Embryonic facial prominence (tissue), 1 donor: ENCODE results near the gene BASP1.
"Not testable (repeated sequence)": the region's sequence is repeated elsewhere in the genome, so short reads cannot be mapped to it uniquely, and the experiment has no call there.

ENCODE experiments used
- DNase-seq: peaks from one replicate; pipeline ENCODE4 v3.0.0-alpha.2; 2016; ENCODE audit errors: extremely low spot score

Gene BASP1

DNA sequence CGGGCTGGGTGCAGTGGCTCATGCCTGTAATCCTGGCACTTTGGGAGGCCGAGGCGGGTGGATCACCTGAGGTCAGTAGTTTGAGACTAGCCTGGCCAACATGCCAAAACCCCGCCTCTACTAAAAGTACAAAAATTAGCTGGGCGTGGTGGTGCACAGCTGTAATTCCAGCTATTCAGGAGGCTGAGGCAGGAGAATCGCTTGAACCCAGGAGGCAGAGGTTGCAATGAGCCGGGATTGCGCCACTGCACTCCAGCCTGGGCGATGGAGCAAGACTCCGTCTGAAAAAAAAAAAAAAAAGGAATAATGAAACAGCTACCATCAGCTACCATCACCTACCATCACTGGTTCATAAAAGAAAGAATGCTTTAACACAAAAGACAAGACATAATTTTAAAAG is 25.9 kb upstream of the BASP1 start:
- DNase-seq, result not testable (repeated sequence)

DNA sequence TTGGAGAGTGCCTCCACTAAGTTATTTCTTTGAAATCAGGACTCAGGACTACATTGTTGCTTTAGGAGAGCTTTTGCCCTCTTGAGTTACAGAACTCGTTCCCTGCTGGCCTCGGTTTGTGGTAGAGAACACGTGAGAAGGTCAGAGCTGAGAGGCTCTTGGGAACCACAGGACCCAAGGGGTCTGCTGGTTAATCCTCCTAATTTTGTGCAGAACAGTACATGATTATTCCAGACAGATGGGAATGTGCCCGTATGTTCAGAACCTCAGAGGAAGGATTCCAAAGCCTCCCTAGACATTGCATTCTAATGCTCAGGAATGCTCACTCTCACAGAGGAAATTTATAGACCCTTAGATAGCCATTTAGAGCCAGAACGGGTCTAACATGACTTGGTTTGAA is 25.2 kb upstream of the BASP1 start:
- DNase-seq, result no peak

DNA sequence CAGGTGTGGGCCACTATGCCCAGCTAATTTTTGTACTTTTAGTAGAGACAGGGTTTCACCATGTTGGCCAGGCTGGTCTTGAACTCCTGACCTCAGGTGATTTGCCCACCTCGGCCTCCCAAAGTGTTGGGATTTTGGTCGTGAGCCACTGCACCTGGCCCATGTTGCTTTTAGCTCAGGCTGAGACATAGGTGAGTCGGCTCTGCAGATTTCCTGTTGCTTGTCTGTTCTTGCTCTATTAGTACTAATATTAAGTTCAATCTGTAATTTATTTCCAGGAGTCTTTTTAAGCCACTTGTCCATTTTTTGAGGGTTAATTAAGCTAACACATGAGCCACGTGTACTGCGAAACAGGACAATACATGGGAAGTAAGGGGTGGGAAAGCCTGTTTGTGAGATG is 21.4 kb upstream of the BASP1 start:
- no peak for DNase-seq

DNA sequence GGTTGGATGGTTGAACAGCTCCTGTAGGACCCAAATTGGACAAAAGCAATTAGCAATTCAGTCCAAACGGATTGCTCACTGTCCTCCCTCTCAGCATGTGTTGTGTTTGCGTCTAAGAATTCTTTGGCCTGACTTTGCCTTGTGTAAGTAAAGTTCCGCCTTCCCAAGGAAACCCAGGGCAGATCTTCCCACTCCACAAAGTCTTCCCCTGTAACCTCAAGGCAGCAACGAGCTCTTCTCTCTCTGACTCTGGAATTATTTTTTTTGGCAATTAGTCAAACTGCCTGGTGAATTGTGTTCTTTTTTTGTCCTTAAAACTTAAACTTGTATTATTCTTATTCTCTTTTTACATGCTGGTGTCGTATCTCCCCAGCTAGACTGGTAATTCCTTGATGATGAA is 20.7 kb upstream of the BASP1 start:
- DNase-seq, result no peak

DNA sequence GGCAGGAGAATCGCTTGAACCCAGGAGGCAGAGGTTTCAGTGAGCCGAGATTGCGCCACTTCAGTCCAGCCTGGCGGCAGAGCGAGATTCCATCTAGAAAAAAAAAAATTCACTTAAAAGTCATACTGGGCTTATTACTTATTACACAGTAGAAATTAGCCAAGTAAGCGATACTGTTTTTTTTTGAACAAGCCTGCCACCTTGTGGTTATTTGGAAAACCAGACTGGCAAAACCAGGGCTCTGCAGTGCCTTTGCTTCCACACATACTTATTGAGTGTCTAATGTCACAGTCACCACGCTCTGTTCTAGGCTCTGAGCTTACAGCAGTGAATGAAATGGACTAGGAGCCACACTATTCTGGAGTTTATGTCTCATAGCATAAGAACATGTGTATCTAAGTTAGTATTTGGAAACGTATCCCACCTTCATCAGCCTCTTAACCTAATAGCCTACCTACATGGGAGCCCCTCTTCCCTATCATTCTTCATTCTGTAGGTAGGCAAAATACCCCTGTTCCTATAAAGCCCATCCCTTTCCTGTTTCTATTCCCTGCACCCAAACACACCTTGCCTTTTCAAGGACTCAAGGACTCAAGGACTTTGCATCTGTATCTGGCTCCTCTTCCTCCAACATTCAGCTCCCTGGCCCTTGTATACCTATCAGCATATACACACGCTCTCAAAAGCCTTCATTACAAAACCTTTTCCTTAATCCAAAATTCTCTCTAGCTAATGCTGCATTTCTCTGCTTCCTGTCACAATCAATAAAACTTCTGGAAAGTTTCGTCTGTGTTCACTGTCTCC is 13.9 kb upstream of the BASP1 start:
- DNase-seq, result peak; percentile 51

DNA sequence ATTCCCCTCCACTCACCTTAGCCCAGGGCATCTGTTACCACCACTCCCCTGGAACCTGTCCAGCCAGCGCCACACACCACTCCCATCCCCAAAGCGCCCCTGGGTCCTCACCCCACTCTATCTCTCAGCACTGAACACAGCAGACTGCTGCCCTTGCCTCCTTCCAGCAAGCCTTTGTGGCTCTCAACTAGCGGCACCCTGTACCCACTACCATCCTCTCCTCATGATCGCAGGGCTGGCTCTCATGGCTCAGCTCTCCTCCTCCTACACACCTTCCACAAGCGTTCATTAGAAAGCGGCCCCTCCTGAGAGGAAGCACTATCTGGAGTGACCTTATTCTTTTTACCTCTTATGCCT is 13.3 kb upstream of the BASP1 start:
- DNase-seq, result no peak

DNA sequence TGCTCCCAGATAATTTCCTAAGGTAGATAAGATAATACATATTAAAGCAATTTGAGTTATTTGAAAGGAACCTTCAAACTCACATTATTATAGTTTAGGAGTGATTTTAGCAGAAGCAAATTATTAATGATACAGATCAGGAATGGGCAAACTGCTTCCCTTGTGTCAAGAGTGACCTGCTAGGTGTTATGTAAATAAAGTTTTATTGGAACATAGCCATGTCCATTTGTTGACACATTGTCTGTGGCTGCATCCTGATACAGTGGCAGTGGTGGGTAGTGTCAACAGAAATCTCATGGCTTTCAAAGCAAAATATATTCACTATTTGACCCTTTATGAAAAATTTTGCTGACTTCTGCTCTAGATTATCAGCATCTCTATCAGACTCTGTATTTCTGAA is 11.4 kb upstream of the BASP1 start:
- no peak for DNase-seq

DNA sequence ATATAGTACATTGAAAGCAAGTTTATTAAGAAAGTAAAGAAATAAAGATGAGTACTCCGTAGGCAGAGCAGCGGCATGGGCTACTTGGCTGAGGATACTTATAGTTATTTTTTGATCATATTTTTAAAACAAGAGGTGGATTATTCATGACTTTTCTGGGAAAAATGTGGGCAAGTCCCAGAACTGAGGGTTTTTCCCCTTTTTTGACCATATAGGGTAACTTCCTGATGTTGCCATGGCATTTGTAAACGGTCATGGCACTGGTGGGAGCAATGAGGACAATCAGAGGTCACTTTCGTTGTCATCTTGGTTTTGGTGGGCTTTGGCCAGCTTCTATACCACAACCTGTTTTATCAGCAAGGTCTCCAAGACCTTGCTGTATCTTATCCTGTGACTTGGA is 5.2 kb upstream of the BASP1 start:
- DNase-seq, result no peak

DNA sequence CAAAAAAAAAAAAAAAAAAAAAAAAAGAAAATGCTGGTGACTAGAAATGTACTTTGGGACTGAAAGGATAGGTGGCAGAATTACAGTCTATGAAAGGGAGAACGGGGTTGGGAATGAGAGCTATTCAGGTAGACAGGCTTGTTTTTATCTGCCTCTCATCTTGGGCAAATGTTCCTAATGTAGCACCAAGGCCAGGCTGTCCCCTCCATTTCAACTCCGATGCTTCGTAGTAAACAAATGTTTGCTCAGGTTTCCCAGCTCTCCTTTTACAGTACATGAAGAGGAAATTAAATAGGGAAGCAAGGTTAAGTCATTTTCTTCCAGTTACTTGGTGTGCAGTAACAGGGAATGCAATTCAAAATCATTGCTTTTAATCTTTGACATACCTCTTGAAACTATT is 4.4 kb upstream of the BASP1 start:
- no peak for DNase-seq

DNA sequence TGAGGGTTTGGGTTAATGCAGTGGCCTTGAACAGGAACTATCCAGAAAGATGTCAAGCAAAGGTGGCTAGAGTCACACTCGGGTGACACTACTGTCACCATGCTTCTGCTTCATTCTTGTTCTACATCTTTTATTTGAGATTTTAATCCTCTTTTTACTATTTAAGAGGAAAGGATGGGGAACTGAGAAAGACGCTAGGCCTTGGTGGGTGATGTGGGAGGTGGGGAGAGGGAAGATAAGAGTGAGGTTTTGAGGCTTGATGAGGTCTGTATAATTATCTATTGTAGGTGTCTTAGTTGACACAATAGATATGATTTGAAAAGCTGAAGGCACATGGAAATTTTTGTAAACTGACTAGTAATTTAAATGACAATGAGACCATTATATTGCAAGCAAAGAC is 3.5 kb upstream of the BASP1 start:
- DNase-seq, result no peak

DNA sequence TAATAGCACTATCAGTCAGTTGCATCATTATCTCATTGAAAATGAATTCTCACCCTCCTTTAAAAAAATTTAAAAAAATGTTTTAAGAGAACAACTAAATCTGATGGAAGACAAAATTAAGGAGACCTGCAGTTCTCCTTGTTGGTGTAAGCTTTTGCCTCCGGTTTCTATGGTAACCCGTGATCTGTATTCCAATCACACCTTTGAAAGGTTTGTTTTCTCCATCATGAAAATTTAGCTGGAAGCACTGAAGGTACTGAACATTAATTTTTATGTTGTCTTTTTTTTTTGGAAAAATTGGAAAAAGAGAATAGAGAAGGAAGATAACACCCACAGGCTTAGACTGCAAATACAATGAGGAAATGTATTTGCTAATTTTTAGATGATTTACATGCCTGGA is 2.5 kb upstream of the BASP1 start:
- no peak for DNase-seq

DNA sequence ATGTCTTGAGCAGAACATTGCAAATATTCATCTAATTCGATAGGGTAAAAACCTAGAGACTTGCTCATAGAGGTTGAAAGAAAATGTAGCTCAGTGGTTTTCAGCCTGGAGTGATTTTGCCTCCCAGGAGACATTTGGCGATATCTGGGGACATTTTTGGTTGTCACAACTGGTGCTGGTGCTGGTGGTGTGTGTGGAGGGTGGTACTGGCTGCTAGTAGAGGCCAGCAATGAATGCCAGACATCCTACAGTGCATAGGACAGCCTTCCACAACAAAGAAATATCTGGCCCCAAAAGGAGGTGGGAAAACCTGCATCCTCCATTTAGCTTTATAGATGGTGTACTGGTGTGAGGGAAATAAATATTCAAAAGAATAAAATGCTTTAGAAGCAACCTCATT is 2.1 kb upstream of the BASP1 start:
- no peak for DNase-seq

DNA sequence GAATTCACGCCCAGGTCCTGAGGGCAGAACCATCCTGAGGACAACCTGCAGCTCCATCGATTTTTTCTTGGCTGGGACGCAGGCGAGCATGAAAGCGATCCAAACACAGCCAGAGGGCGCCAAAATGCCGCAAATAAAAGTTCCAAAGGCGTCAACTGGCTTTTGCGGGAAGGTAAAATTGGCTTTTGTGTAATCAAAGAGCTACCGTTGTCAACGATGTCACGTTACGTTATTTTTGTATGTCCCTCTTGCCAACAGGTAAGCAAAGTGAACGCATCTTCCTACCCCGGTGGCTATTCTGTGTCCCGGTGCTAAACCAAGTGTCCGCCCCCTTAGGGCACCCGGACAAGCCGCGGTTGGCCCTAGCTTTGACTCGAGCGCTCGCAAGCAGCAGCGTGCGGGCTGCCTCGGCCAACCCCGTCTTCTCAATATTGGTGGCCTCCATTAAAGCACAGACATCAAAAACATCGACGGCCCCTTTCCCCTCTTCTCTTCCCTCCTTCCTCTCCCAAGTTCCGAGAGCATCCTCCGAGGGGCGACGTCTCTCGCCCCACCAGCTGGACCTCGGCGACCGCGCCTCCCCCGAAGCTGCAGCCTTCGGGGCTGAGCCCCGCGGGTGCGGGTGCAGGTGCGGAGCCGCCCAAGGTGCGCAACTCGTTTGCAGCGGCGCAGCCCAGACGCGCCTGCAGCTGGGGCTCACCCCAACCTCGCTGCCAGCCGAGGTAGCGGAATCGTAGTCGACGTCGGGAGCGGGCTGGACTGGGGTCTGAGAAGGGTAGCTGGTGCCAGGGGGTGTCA is 1.1 kb upstream of the BASP1 start:
- DNase-seq, result peak; percentile 78

DNA sequence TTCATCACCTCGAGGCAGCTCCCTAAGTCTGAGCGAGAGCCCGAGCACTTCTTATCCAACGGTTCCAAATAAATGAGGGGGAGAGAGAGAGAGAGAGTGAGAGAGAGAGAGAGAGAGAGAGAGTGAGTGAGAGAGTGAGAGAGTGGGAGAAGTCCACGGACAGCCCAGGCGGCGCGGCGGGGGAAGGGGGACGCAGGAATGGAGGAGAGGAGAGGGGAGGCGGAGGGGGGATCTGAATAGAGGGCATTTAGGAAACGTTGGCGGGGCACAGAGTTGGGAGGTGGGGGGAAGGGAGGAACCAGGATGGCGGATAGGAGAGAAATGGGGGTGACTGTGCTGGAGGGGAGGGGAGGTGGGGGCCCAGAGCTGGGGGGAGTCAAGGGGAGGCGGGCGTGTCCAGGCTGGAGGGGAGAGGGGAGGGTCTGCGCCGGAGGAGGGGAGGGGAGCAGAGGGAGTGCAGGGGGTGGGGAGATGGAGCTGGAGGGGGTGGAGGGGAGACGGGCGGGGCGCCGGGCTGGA is 398 bp upstream of the BASP1 start:
- DNase-seq, result peak; percentile 84

DNA sequence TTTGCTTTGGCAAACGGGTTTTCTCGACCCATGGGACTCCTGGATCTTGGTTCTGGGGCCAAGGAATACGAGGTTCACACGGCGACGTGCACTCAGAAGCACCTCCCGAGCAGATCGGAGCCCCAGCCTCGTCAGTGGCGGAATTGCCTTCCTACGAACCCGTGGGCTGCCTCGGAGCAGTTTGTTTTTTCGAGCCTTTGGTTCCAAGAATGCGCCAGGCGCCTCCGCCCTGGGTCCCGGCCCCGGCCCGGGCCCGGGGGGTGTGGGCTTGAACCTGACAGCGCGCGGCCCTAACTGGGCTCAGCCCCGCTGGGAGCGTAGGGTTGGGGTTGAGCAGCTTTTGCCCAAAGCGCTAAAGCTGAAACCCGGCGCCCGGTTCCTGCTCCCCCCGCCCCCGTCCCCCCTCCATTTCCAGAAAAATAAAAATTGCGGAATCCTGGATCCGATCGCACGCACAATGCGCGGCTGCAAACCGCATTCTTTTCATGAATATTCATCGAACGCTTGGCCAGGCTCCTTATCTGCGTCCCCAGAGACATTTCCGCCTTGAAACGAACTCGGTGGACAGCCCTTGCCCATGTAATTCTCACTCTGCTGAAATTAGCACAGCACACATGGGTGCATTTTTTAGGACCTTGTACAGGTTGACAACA is 1.0 kb downstream of the BASP1 start:
- no peak for DNase-seq

DNA sequence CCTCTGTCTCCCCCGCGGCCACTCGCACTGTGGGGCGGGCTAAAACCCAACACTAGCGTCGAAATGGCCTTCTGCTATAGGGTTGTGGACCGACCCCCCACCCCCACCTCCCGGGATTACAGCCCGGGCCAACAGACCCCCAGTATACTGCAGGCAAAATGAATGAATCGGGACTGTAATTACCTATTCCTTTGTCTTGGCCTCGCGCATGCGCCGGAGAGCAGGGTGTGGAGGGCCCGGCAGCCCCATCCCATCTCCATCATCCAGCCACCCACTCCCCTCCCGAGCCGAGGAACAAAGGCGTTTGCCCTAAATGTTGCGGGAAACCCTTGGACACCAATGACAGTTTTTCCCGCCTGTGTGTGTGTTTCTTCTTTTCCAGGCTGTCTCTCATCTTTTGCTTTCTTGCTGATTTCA is 1.6 kb downstream of the BASP1 start:
- peak; percentile 60 for DNase-seq

DNA sequence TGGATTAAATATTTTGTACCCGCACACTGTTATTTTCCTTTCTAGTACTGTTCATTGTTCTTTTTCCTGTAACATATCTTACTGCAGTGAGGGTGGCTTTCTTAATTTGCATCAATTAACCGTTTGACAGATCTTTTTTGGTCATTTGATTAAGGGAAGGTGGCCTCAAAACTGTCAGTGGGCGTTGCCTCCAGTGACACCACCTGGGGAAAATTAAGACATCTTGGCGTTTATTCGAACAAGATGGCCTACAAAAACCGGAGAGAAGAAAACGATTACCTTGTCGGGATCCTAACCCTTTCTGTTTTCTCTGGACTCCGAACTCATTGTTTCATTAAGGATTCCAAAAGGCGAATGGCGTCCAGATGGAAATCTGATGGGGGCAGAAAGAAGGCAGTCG is 2.0 kb downstream of the BASP1 start:
- DNase-seq, result no peak

DNA sequence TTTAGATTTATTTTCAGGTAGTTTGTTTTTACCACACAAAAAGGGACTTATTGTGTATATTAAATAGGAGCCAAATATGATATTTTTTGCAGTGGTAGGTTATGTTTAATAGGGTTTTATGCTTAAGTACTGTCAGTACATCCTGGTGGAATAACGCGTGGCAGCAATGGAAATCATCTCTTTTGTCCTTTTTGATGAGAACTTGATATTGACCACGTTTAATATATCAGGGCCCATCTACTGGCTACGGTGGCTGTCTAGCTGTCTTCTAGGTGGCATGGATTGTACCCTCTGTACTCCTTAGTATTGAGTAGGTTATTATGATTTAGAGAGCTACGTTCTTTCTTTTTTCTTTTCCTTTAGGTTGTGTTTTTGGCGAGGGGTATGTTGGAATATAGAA is 2.6 kb downstream of the BASP1 start:
- DNase-seq, result no peak

DNA sequence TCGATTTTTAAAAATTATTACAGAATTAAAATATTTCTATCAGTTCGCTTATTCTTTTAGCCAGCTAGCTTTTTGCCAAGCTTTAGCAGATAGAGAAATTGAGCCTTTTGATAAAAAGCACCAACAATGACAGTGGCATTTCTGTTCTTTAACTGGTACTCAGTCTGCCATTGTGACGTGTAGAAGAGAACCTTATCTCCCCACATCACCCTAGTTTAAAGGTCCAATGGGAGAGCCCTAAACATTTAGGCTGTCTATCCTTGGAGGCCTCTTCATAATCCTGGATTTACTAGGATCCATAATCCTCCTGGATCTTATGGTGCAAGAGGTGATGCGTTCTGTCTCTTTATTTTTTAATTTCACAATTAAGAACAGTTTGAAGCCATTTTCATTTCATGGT is 3.0 kb downstream of the BASP1 start:
- DNase-seq, result no peak

DNA sequence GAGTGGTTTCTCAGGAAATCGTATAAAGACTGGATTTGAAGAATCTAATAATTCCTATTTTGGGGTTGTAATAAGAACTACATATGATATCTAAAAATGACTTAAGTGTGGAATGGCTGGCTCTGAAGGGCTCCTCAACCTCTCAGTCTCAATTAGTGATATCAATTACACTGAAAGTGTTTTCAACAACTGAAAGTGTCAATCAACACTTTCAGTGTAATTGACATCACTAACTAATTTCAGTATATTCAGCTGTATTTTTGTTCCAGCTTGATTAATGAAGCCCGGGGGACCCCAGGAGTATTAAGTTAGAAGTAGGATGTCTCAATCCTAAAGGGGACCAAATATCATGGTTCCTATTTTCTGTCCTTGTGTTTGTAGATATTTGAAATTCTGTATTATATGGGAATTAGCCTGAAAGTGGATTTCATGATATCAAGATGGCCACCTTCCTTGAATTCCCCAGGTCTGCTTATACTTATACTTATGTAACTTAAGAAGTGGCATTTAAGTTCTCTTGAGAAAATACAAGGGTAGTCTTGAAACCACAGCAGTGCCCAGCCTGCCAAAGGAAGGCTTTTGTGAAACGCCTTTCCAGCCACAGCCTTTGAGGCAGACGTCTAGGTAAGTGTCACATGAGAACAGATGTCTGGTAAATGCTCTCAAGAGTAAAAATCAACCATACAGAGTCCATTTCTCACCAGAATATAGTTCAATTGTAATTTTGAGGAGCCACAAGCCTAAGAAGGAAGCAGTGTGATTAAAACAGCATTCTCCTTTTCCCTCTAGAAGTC is 4.6 kb downstream of the BASP1 start:
- no peak for DNase-seq

DNA sequence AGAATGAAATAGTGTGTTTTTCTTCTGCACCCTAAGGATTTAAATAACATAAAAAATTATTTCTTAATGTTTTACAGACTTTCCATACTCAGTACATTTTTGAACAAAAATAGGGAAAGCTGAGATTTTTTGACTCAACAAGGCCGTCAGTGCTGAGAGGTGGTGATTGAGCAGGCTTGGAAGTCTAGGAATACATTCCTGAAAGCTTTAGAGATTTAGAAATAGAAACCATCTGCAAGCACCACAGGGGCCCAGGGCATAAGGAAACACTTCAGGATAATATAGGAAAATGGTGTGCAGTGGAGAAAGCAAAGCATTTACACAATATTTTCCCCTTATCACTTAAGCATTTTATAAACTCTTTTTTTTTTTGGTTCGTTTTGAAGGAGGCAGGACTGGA is 5.2 kb downstream of the BASP1 start:
- no peak for DNase-seq
